ENCODE measurements around the gene SLC6A3. TPM values are rescaled to one million over a fixed set of nuclear protein-coding genes. Genes with fewer than 3 reads are reported as not detected.

SLC6A3 gene
- polyA plus RNA-seq, 3 donors, result not detected

- no peak overlapping the region for H2AFZ ChIP-seq (ENCODE audit: insufficient read depth, low read depth, low read length, poor library complexity, severe bottlenecking)
- no peaks in the 10 kb centered on the region for H3K79me2 ChIP-seq (ENCODE audit: insufficient read depth, low read length)
- no peak overlapping the region for H3K27ac ChIP-seq (ENCODE audit: low read depth in 1 of 2, low read length in 2 of 2)
- Mint-ChIP-seq H3K4me3 (no peak overlapping the region), H3K27ac (peak overlapping the region in 1 of 7 donors; percentile 10), H3K27me3 (ENCODE audit: low read depth in 3 of 3) (peaks cover 2 to 12% (median 5%) of the 10 kb centered on the region in 3 donors), H3K4me1 (no peaks in the 10 kb centered on the region), H3K36me3 (no peaks in the 10 kb centered on the region), H3K9me3 (peaks cover 0 to 7% (median 3%) of the 10 kb centered on the region in 7 donors)
- H3K36me3 ChIP-seq (replicated peaks in 1 of 2; ENCODE audit: control insufficient read depth in 1 of 2, insufficient read depth in 2 of 2, low read length in 2 of 2), result no peaks in the 10 kb centered on the region
- H3K27me3 ChIP-seq (ENCODE audit: control insufficient read depth in 2 of 2, insufficient read depth in 2 of 2, low read length in 2 of 2), result no peaks in the 10 kb centered on the region
- no peak overlapping the region for H3K9ac ChIP-seq (ENCODE audit: insufficient read depth, low read length, poor library complexity, severe bottlenecking)
- no peak overlapping the region for H3K4me3 ChIP-seq (replicated peaks in 1 of 3; ENCODE audit: low read depth in 2 of 3, low read length in 3 of 3)
- H3K4me1 ChIP-seq (ENCODE audit: control insufficient read depth in 1 of 2, insufficient read depth in 2 of 2, low read length in 2 of 2), result no peaks in the 10 kb centered on the region
- no peaks in the 10 kb centered on the region for H3K9me3 ChIP-seq (replicated peaks in 1 of 2; ENCODE audit: control insufficient read depth in 1 of 2, insufficient read depth in 1 of 2, low read length in 2 of 2)
- intact Hi-C loops (cut with micrococcal nuclease), result no loop called here
- 93% methylated on average over 11 of the region's 12 CpGs for WGBS (ENCODE audit: insufficient coverage)
- TF ChIP-seq CTCF (IDR thresholded peaks at IDR 0.05), result no peak
- no peak overlapping the region for H3K4me2 ChIP-seq (replicated peaks; ENCODE audit: extremely low read depth, low read length, poor library complexity, severe bottlenecking)
- DNase-seq, result no peak
- H4K20me1 ChIP-seq (ENCODE audit: insufficient read depth, low read length), result no peaks in the 10 kb centered on the region
These were observed 28.3 kb downstream of the SLC6A3 start for GRCh38 chr5:1416856-1417469.

- Histone ChIP-seq H3K27ac (ENCODE audit: low read depth in 1 of 2, low read length in 2 of 2) (no peak overlapping the region), H4K20me1 (ENCODE audit: insufficient read depth, low read length) (no peaks in the 10 kb centered on the region), H2AFZ (ENCODE audit: insufficient read depth, low read depth, low read length, poor library complexity, severe bottlenecking) (no peak overlapping the region), H3K4me3 (replicated peaks in 1 of 3; ENCODE audit: low read depth in 2 of 3, low read length in 3 of 3) (no peak overlapping the region), H3K9me3 (replicated peaks in 1 of 2; ENCODE audit: control insufficient read depth in 1 of 2, insufficient read depth in 1 of 2, low read length in 2 of 2) (no peaks in the 10 kb centered on the region), H3K36me3 (replicated peaks in 1 of 2; ENCODE audit: control insufficient read depth in 1 of 2, insufficient read depth in 2 of 2, low read length in 2 of 2) (no peaks in the 10 kb centered on the region), H3K27me3 (ENCODE audit: control insufficient read depth in 2 of 2, insufficient read depth in 2 of 2, low read length in 2 of 2) (no peaks in the 10 kb centered on the region), H3K4me2 (replicated peaks; ENCODE audit: extremely low read depth, low read length, poor library complexity, severe bottlenecking) (no peak overlapping the region), H3K79me2 (ENCODE audit: insufficient read depth, low read length) (no peaks in the 10 kb centered on the region), H3K9ac (ENCODE audit: insufficient read depth, low read length, poor library complexity, severe bottlenecking) (no peak overlapping the region), H3K4me1 (ENCODE audit: control insufficient read depth in 1 of 2, insufficient read depth in 2 of 2, low read length in 2 of 2) (no peaks in the 10 kb centered on the region)
- Mint-ChIP-seq H3K4me3 (no peak overlapping the region), H3K27me3 (ENCODE audit: low read depth in 3 of 3) (peaks cover 2 to 15% (median 5%) of the 10 kb centered on the region in 3 donors), H3K27ac (no peak overlapping the region), H3K4me1 (no peaks in the 10 kb centered on the region), H3K9me3 (peaks cover 0 to 4% (median 2%) of the 10 kb centered on the region in 7 donors), H3K36me3 (no peaks in the 10 kb centered on the region)
- intact Hi-C loops (cut with micrococcal nuclease), result no loop called here
- no peak for TF ChIP-seq CTCF (IDR thresholded peaks at IDR 0.05)
- DNase-seq, result no peak
- 83% methylated on average over 15 of the region's 22 CpGs for WGBS (ENCODE audit: insufficient coverage)
These were observed 29.4 kb downstream of the SLC6A3 start for GRCh38 chr5:1415626-1416360.
